ENCODE measurements around the gene HIGD2A.
A peak's percentile ranks its signal among the peaks of the same experiment; 100 is the strongest.

Gene HIGD2A

DNA sequence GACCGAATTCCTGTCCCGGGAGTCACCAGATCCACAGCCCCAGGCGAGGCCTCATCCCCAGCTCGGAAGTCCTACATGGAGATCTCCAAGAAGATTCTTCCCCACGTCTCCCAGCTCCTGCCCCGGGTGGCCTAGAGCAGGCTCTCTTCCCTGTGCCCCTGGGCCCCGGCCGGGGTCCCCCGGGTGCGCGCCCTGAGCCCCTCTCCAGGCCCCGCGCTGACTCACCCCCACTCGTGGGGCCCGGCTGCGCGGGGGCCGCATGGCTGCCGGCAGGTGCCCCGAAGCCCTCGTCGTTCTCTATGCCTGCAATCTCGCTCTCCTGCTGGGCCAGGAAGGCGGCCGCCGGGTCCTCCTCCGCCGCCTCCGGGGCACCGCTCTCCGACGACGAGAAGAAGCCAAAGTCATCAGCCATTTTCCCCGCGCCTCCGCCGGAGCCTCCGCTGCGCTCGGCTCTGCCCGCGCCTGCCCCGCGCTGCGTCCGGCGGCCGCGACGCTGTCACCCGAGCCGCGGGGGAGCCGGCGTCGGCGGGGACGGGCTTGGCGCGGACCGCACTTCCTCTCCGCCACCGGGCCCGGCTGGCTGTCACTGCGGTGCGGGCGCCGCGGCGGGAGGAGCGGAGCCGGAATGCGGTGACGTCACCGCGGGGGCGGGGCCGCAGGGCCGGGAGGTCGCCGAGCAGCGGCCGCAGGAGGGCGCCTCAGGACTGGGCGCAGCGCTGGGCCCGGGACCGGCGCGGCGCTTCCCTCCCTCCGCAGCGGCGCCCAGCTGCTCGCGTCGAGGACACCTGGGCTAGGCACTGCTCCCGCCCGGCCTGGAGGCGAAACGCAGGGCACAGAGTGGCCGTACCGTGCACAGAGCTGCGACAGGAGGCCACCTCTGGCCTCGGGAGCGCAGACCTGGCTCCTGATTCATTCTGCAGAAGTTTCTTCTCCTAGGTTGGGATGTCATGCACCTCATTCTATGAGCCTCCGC lies 27.7 kb downstream of the HIGD2A start, which contains the start of gene CLTB:
CLTB (minus strand) TSS at position 588 of the 973 bp plus-strand sequence; CDS start at position 412, 176 bp downstream.
- DNase-seq (ENCODE audit: low read depth in 3 of 3): peak; percentile 84 to 91 (median 85)

DNA sequence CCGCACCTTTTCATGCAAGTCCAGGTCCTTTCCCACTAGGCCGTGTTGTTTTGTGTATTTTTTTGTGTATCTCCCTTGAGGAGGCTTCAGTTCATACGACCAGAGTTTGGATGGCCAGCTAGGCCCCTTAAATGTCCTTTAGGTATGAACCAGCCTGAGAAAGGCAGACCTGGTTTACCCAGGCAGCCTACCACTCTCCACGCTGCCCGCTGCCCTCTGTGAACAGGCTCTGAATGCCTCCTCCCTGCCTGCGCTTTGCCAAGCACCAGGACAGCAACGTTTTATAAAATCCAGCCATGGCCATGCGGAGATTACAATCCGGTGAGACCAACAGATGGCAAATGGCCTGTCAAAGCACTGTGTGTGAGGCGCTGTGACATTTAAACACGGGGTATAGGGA lies 28.4 kb downstream of the HIGD2A start:
- DNase-seq (ENCODE audit: low read depth in 3 of 3): no peak

DNA sequence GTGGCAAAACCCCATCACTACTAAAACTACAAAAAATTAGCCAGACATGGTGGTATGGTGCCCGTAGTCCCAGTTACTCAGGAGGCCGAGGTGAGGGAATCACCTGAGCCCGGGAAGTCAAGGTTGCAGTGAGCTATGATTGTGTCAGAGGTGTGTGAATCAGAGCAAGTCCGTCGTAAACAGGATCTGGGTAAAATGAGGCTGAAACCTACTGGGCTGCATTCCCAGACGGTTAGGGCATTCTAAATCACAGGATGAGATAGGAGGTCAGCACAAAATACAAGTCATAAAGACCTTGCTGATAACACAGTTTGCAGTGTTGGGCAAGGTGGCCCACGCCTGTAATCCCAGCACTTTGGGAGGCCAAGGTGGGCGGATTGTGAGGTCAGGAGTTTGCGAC lies 29.7 kb downstream of the HIGD2A start:
- DNase-seq (ENCODE audit: low read depth in 3 of 3): no peak

DNA sequence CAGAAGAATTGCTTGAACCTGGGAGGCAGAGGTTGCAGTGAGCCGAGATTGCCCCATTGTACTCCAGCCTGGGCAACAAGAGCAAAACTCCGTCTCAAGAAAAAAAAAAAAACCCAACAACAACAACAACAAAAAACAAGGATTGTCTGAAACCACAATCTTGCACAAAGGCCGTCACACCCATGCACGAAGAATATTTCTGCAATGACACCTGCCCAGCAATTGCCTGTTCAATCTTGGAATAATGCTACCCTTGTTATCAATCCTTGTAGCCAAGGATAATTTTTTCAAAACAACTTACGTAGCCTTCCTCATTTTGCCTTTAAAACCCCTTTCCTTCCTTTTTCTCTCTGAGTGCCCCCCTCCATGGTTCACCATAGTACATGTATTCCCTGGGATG lies 31.5 kb downstream of the HIGD2A start:
- DNase-seq (ENCODE audit: low read depth in 3 of 3): no peak

DNA sequence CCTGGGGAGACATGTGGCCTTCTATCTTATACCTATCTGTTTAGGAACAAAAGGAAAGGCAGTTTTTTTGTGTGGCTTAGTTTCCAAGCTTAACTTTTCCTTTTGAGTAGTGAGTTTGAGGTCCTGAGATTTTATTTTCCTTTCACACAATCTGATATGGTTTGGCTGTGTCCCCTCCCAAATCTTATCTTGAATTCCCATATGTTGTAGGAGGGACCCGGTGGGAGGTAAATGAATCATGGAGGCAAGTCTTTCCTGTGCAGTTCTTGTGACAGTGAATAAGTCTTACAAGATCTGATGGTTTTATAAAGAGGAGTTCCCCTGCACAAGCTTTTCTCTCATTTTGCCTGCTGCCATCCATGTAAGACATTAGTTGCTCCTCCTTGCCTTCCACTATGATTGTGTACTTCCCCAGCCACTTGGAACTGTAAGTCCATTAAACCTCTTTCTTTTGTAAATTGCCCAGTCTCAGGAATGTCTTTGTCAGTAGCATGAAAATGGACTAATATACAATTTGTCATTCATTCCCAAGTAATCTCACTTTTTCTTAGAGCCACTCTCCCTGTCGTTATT lies 32.5 kb downstream of the HIGD2A start:
- DNase-seq (ENCODE audit: low read depth in 3 of 3): no peak

DNA sequence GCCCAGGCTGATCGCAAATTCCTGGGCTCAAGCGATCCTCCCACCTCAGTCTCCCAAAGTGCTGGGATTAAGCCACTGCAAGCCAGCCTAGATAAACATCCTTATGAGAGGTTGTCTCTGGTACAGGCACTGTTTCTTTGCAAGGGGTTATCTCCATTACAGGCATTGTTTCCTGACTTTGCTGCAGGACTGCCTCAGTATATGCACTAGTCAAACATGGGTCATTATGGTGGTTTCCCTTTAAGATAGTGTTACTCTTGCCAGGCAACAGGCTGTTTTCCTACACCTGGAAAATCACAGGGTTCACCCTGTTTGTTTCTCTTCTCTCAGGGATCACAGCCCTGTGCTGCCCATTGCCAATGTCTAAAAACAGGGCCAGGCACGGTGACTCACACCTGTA lies 35.6 kb downstream of the HIGD2A start:
- DNase-seq (ENCODE audit: low read depth in 3 of 3): no peak

DNA sequence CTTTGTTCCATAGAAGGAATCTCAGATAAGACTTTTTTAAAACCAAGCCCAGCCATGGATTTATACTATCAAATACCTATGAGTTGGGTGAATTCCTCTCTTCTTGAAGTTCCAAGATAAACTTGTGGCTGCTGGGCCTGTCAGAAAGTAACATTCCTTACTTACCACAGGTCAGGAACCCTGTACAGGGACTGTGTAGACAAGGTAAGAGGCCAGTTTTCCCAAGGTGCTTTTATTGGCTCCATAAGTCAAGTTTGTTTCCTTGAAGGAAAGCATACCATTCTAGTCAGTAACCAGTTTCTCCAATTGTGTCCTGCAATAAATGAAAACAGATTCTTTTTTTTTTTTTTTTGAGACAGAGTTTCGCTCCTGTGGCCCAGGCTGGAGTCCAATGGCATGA lies 36.6 kb downstream of the HIGD2A start:
- no peak for DNase-seq (ENCODE audit: low read depth in 3 of 3)

DNA sequence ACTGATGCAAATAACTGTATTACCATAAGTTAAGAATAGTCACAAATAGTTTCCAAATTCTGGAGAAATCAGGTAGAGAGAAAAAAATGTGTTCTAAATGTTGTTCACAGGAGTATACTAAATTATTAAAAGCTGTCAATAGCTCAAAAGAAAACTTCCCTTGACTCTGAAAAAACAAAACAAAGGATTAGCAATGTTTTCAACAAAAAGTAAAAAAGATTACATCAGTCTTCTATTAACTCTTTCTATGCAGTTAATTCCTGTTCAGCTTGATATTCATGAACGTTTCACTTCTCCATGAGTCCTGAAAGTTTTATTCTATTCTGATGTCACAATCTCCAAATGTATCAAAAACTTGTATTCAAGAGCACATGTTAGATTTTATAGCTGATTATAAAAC lies 37.2 kb downstream of the HIGD2A start:
- DNase-seq (ENCODE audit: low read depth in 3 of 3): no peak

DNA sequence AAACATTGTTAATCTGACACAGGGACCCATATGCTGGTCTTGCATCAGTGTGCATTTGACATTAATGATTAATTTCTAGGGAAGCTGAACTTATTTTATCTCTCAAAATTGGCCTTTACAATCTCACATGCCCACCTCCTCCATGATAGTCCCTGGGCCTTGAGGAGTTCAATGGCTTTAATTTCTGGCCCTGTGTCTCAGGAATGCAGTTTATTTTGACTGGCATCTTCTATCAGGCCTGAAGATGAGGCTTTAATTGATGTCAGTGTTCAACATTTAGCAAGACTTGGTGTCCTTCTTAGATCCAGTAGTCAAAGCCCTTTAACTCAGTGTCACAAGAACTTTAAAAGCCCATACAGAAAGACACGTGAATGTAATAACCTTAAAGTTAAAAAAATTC lies 38.3 kb downstream of the HIGD2A start:
- DNase-seq (ENCODE audit: low read depth in 3 of 3): no peak

DNA sequence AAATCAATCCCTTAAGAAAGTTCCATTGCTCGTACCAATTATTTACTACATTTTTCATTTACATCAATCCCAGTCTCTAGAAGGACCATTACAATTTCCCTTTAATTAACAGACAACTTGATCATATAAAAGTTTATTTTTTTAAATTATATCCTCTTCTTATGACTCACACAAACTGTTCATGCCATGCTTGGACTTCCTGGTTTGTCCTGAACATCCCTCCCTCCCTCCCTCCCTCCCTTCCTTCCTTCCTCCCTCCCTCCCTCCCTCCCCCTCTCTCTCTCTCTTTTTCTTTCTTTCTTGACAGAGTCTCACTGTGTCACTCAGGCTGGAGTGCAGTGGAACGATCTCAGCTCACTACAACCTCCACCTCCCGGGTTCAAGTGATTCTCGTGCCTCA lies 39.4 kb downstream of the HIGD2A start:
- DNase-seq (ENCODE audit: low read depth in 3 of 3): no peak

DNA sequence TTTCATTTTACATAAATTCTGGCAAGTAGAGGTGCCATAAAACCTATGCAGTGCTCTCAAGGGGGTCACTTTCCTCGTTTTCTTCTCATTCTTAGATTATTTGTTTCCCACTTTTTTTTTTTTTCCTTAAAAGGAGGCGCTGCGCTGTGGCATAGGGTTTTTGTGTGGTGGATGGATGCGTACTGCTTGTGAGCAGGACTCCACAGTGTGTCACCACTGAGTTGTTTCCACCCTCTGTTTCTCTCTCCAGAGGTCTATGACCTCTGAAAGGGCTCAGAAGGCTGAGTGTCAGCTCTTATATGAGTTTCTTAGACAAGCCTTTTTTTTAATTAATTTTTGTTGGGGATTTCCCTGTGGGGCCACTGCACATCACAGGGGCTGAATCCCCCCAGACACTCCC lies 41.4 kb downstream of the HIGD2A start:
- no peak for DNase-seq (ENCODE audit: low read depth in 3 of 3)

DNA sequence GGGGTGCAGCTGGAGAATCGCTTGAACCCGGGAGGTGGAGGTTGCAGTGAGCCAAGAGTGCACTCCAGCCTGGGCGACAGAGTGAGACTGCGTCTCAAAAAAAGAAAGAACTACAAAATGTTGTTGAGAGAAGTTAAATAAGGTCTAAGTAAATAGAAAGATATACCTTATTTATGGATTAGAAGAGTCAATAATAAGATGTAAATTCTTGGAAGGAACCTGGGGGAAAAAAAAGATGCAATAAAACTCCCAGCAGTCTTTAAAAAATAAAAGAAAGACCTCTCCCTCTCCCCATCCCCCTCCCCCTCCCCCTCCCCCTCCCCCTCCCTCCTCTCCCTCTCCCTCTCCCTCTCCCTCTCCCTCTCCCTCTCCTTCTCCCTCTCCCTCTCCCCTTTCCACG lies 44.2 kb downstream of the HIGD2A start:
- no peak for DNase-seq (ENCODE audit: low read depth in 3 of 3)

DNA sequence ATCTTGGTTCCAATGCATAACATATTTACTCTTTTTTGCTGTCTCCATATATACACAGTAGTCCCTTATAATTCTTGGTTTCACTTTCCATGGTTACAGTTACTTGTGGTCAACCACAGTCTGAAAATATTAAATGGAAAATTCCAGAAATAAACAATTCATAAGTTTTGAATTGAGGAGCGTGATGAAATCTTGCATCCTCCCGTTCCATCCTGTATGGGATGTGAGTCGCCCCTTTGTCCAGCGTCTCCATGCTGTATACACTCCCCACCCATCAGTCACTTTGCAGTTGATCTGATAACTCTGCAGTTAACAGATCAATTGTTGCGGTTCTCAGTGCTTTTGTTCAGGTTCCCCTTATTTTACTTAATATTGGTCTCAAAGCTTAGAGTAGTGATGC lies 48.1 kb downstream of the HIGD2A start:
- DNase-seq (ENCODE audit: low read depth in 3 of 3): no peak

DNA sequence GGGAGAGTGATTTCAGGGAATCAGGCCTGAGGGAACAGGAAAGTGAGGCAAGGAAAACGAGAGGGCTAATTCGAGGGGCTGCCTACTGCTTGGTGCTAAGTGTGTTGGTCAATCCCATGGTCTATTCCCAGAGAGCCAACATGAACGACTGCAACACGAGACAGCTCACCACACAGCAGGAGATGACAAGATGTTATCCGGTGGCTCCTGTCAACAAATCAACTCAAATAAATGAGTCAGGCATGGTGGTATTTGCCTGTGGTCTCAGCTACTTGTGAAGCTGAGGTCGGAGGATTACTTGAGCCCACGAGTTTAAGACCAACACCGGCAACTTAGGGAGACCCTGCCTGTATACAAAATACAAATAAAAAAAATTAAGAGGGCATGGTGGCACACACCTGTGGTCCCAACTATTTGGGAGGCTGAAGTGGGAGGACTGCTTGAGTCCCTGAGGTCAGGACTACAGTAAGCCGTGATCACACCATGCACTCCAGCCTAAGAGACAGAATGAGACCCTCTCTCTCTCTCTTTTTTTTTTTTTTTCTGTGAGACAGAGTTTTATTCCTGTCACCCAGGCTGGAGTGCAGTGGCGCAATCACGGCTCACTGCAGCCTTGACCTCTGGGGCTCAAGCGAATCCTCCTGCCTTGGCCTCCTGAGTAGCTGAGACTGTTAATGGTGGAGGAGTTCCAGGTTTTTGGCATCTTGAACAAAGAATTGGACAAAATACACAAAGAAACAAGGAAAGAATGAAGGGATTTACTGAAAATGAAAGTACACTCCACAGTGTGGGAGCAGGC lies 50.6 kb downstream of the HIGD2A start:
- no peak for DNase-seq (ENCODE audit: low read depth in 3 of 3)
